Heart left ventricle (tissue), 16 donors: ENCODE measurements around the gene PLAC8L1. TPM values are rescaled to one million over a fixed set of nuclear protein-coding genes. Genes with fewer than 3 reads are reported as not detected.

Experiments used
- ATAC-seq, 4 donors: fragments of 200-7000 bp; cut with Tn5 transposase; one replicate each; pipeline ENCODE4 v1.9.1; 2020 to 2022; ENCODE audit warnings: moderate library complexity in 4 of 4, mild to moderate bottlenecking in 3 of 4, moderate number of reproducible peaks in 1 of 4
- DNase-seq, 5 donors: peaks; one replicate each; pipeline ENCODE4 v3.0.0-alpha.2; 2020
- H3K27ac ChIP-seq, 12 donors: fragments of 200-600 bp; sonication (generic) in 4 of 12; one replicate each; pipeline versions ENCODE4 v1.5.0 to v1.8.0; 2016 to 2022; ENCODE audit warnings: mild to moderate bottlenecking in 2 of 12
- H3K27me3 ChIP-seq, 9 donors: fragments of 200-600 bp; sonication (generic) in 2 of 9; one replicate each; pipeline versions ENCODE4 v1.5.1 to v1.8.0; 2016 to 2022; ENCODE audit warnings: mild to moderate bottlenecking in 3 of 9
- H3K36me3 ChIP-seq, 9 donors: fragments of 200-600 bp; sonication (generic) in 2 of 9; one replicate each; pipeline versions ENCODE4 v1.5.0 to v1.8.0; 2018 to 2022; ENCODE audit warnings: mild to moderate bottlenecking in 2 of 9
- H3K4me1 ChIP-seq, 12 donors: fragments of 200-600 bp; sonication (generic) in 4 of 12; one replicate each; pipeline versions ENCODE4 v1.5.0 to v1.8.0; 2016 to 2022; ENCODE audit warnings: mild to moderate bottlenecking in 3 of 12
- H3K4me3 ChIP-seq, 12 donors: fragments of 200-600 bp; sonication (generic) in 4 of 12; one replicate each; pipeline versions ENCODE4 v1.5.0 to v1.8.0; 2017 to 2022; ENCODE audit warnings: mild to moderate bottlenecking in 9 of 12, moderate library complexity in 4 of 12
- H3K9me3 ChIP-seq, 12 donors: fragments of 200-600 bp; sonication (generic) in 4 of 12; one replicate each; pipeline versions ENCODE4 v1.5.0 to v1.8.0; 2016 to 2022; ENCODE audit warnings: mild to moderate bottlenecking in 1 of 12
- CTCF ChIP-seq, 12 donors: fragments of 200-600 bp; sonication (generic) in 4 of 12; IDR thresholded peaks; one replicate each; pipeline versions ENCODE4 v1.5.0 to v1.8.0; 2018 to 2022; ENCODE audit warnings: antibody characterized with exemption in 12 of 12, mild to moderate bottlenecking in 5 of 12
- POLR2A ChIP-seq, 2 donors: fragments of 450-650 bp; IDR thresholded peaks; one replicate each; pipeline ENCODE4 v1.6.1; 2017; ENCODE audit warnings: antibody characterized with exemption in 2 of 2, mild to moderate bottlenecking in 2 of 2, moderate library complexity in 2 of 2
- WGBS, 4 donors: extraction: QIAGEN DNeasy Blood & Tissue Kit in 2 of 4; methylation state at CpG; one replicate each; pipeline versions ENCODE4 v1.1.5 to v1.1.7; 2013 to 2018; 5-methylcytosine and 5-hydroxymethylcytosine counted together
- intact Hi-C, 10 donors: fragments of 100-400 bp; cut with DNase I; formaldehyde crosslinking; loops; one replicate each; pipeline versions ENCODE4 v1.11.1 to v1.14.2; 2022
- polyA plus RNA-seq, 2 donors: library from polyadenylated mRNA; stranded (reverse); fragments of 200-250 nt; gene quantifications; one replicate each; pipeline ENCODE4 v1.2.3, GENCODE V29; 2013
- total RNA-seq, 9 donors: library from RNA; depleted of rRNA in 2 of 9; stranded (reverse); fragments of >200 nt in 2 of 9; fragmentation: NEBNext Ultra II Directional in 3 of 9; extraction: Animal tissue kit (Norgen Biotek cat#: 25700) in 3 of 9; gene quantifications; one replicate each; pipeline versions ENCODE4 v1.1.0 to v1.2.4, GENCODE V29; 2016 to 2023
- donor health status: ischemic (EF 13 %, LVEDD 7.1; RV severe dilation, severe dysfunction).
- donor health status: healthy with polysubstance abuse.
- donor health status: DM: no; HTN: yes; CAD: no.
- donor health status: DM: no; HTN: no; CAD: no.
- donor health status: ischemic (EF 25% LVEDD 6.9; RV normal size, moderate dysfunction).
- donor health status: ischemic (EF 25% LVEDD 5.7; RV mildly dilated, moderate dysfunction).
- donor health status: healthy.
- donor health status: DM: yes; HTN: yes; CAD: no.
- donor health status: ischemic (EF 35%, LVEDD 5.7; RV mildly dilated, moderate dysfunction).
- donor health status: nonischemic (EF 11% LVEDD 7.7; RV severe dilation, severe dysfunction).
- donor health status: DM: yes; HTN: yes; CAD: no.
- donor health status: PGD.
- donor health status: ischemic (EF 29% LVEDD 5.4; RV normal size, mild dysfunction).
- donor health status: nonischemic (EF 23%, LVEDD 6.1; RV moderate dilation, normal function).

PLAC8L1 gene
- total and polyA plus RNA-seq, 11 donors, result 0.59 TPM; not detected in 10

- peak in 3 of 4 donors; percentile 39 to 52 (median 45) for ATAC-seq
- peaks cover 0 to 2% (median 0%) of the 10 kb centered on the region in 9 donors for H3K36me3 ChIP-seq
- DNase-seq, result peak in 2 of 5 donors; percentile 37 to 54
- peaks cover 0 to 80% (median 25%) of the 10 kb centered on the region in 12 donors for H3K4me1 ChIP-seq
- intact Hi-C loops, result no loop called here
- no peaks in the 10 kb centered on the region for H3K27me3 ChIP-seq
- peak overlapping the region in 11 of 12 donors; percentile 19 to 87 (median 62) for H3K27ac ChIP-seq
- H3K4me3 ChIP-seq, result peak overlapping the region in 1 of 12 donors; percentile 23
- TF ChIP-seq POLR2A (IDR thresholded peaks at IDR 0.05) (no peak), CTCF (IDR thresholded peaks at IDR 0.05) (no peak)
- H3K9me3 ChIP-seq, result no peaks in the 10 kb centered on the region
- WGBS, 4 donors, result 40 to 55% (median 45%) methylated on average over 8 to 9 of the region's 9 CpGs
These were observed 37.2 kb downstream of the PLAC8L1 start for GRCh38 chr5:146068206-146068605.

GRCh38 chr5:146066968-146067367, 38.4 kb downstream of the PLAC8L1 start:
- TF ChIP-seq POLR2A (IDR thresholded peaks at IDR 0.05) (no peak), CTCF (IDR thresholded peaks at IDR 0.05) (no peak)
- H3K4me3 ChIP-seq, result peak overlapping the region in 1 of 12 donors; percentile 23
- no peak for DNase-seq
- ATAC-seq, result no peak
- peaks cover 0 to 76% (median 22%) of the 10 kb centered on the region in 12 donors for H3K4me1 ChIP-seq
- peaks cover 0 to 11% (median 0%) of the 10 kb centered on the region in 9 donors for H3K36me3 ChIP-seq
- no peaks in the 10 kb centered on the region for H3K9me3 ChIP-seq
- no peaks in the 10 kb centered on the region for H3K27me3 ChIP-seq
- peak overlapping the region in 10 of 12 donors; percentile 11 to 87 (median 69) for H3K27ac ChIP-seq
- WGBS, 4 donors, result 81 to 97% (median 95%) methylated on average over 8 of the region's 8 CpGs
- intact Hi-C loops, result no loop called here

GRCh38 chr5:146060221-146060585, 45.2 kb downstream of the PLAC8L1 start:
- 54 to 70% (median 66%) methylated on average over 5 of the region's 5 CpGs for WGBS, 4 donors
- intact Hi-C loops, result loop anchor here in 2 of 10 donors (2.0 to 5.0 kb wide), 2 partner anchors 42 to 71 kb away; no protein-coding TSS in a partner anchor
- H3K27ac ChIP-seq, result peak overlapping the region; percentile 63 to 97 (median 89)
- H3K4me3 ChIP-seq, result peak overlapping the region; percentile 19 to 62 (median 52)
- H3K4me1 ChIP-seq, result peaks cover 0 to 29% (median 6%) of the 10 kb centered on the region in 12 donors
- H3K27me3 ChIP-seq, result no peaks in the 10 kb centered on the region
- no peaks in the 10 kb centered on the region for H3K9me3 ChIP-seq
- H3K36me3 ChIP-seq, result peaks cover 0 to 11% (median 0%) of the 10 kb centered on the region in 9 donors
- DNase-seq (no peak), ATAC-seq (peak in 2 of 4 donors; percentile 1 to 8)
- no peak for TF ChIP-seq CTCF (IDR thresholded peaks at IDR 0.05)
- TF ChIP-seq POLR2A (IDR thresholded peaks at IDR 0.05), result no peak

GRCh38 chr5:146059460-146060220, 45.7 kb downstream of the PLAC8L1 start:
- H3K27ac ChIP-seq, result peak overlapping the region; percentile 63 to 97 (median 89)
- ATAC-seq (peak; percentile 91 to 93 (median 92)), DNase-seq (peak; percentile 40 to 86 (median 62))
- intact Hi-C loops, result loop anchor here in 5 of 10 donors (2.0 to 10.0 kb wide), 6 partner anchors 43 to 1855 kb away; partner anchors contain the start of gene PRELID2 (in 2 of the 5)
- no peaks in the 10 kb centered on the region for H3K27me3 ChIP-seq
- H3K36me3 ChIP-seq, result peaks cover 0 to 11% (median 0%) of the 10 kb centered on the region in 9 donors
- WGBS, 4 donors, result 28 to 46% (median 37%) methylated on average over 14 to 22 of the region's 22 CpGs
- peaks cover 0 to 28% (median 6%) of the 10 kb centered on the region in 12 donors for H3K4me1 ChIP-seq
- H3K9me3 ChIP-seq, result no peaks in the 10 kb centered on the region
- H3K4me3 ChIP-seq, result peak overlapping the region; percentile 19 to 62 (median 52)
- TF ChIP-seq CTCF (IDR thresholded peaks at IDR 0.05), result peak in 2 of 12 donors; percentile 21 to 28
- TF ChIP-seq POLR2A (IDR thresholded peaks at IDR 0.05), result no peak
